ACC112 (cell line): ENCODE measurements around the gene KCNT2.

Source experiments
- H2AFZ ChIP-seq: fragments of 200-600 bp; sonication (generic); one replicate; pipeline ENCODE4 v1.6.0; 2017; ENCODE audit warnings: antibody characterized with exemption, low read length; ENCODE audit not compliant: unreplicated experiment
- H3K27ac ChIP-seq: fragments of 200-600 bp; sonication (generic); 2 replicates; pipeline ENCODE4 v1.5.1; 2014; ENCODE audit warnings: low read depth, mild to moderate bottlenecking, antibody characterized with exemption, low read length, moderate library complexity
- H3K27me3 ChIP-seq: fragments of 200-600 bp; sonication (generic); 2 replicates; pipeline ENCODE4 v1.6.1; 2014; ENCODE audit warnings: mild to moderate bottlenecking, antibody characterized with exemption, low read length, moderate library complexity, mixed read lengths; ENCODE audit not compliant: insufficient read depth
- H3K36me3 ChIP-seq: fragments of 200-600 bp; sonication (generic); 2 replicates; pipeline ENCODE4 v1.6.1; 2016; ENCODE audit warnings: mild to moderate bottlenecking, antibody characterized with exemption, low read length, moderate library complexity, mixed read lengths; ENCODE audit not compliant: insufficient read depth
- H3K4me1 ChIP-seq: fragments of 200-600 bp; sonication (generic); one replicate; pipeline ENCODE4 v1.6.1; 2016; ENCODE audit warnings: low read length, mixed read lengths; ENCODE audit not compliant: insufficient read depth, unreplicated experiment, control insufficient read depth
- H3K4me3 ChIP-seq: fragments of 200-600 bp; sonication (generic); 2 replicates; pipeline ENCODE4 v1.5.1; 2014; ENCODE audit warnings: mild to moderate bottlenecking, low read depth, low read length
- H3K79me2 ChIP-seq: fragments of 200-600 bp; sonication (generic); one replicate; pipeline ENCODE4 v1.6.0; 2016; ENCODE audit warnings: low read length; ENCODE audit not compliant: control insufficient read depth, unreplicated experiment, insufficient read depth

Gene KCNT2

GRCh38 chr1:196214866-196215265, 393.4 kb downstream of the KCNT2 start:
- H3K4me1 ChIP-seq, result no peaks in the 10 kb centered on the region
- H3K4me3 ChIP-seq, result no peak overlapping the region
- H2AFZ ChIP-seq, result no peak overlapping the region
- H3K27me3 ChIP-seq, result no peaks in the 10 kb centered on the region
- H3K36me3 ChIP-seq, result no peaks in the 10 kb centered on the region
- no peak overlapping the region for H3K27ac ChIP-seq
- no peaks in the 10 kb centered on the region for H3K79me2 ChIP-seq

GRCh38 chr1:196209983-196210382, 398.3 kb downstream of the KCNT2 start:
- H3K27me3 ChIP-seq, result no peaks in the 10 kb centered on the region
- H2AFZ ChIP-seq, result no peak overlapping the region
- no peak overlapping the region for H3K4me3 ChIP-seq
- no peaks in the 10 kb centered on the region for H3K79me2 ChIP-seq
- H3K27ac ChIP-seq, result no peak overlapping the region
- no peaks in the 10 kb centered on the region for H3K4me1 ChIP-seq
- H3K36me3 ChIP-seq, result no peaks in the 10 kb centered on the region

GRCh38 chr1:196209265-196209664, 399.0 kb downstream of the KCNT2 start:
- H2AFZ ChIP-seq, result no peak overlapping the region
- H3K27me3 ChIP-seq, result no peaks in the 10 kb centered on the region
- no peaks in the 10 kb centered on the region for H3K79me2 ChIP-seq
- H3K36me3 ChIP-seq, result no peaks in the 10 kb centered on the region
- H3K4me1 ChIP-seq, result no peaks in the 10 kb centered on the region
- H3K27ac ChIP-seq, result no peak overlapping the region
- no peak overlapping the region for H3K4me3 ChIP-seq

GRCh38 chr1:196207612-196208217, 400.5 kb downstream of the KCNT2 start:
- Histone ChIP-seq H3K27me3 (no peaks in the 10 kb centered on the region), H2AFZ (no peak overlapping the region), H3K4me1 (no peaks in the 10 kb centered on the region), H3K36me3 (no peaks in the 10 kb centered on the region), H3K4me3 (no peak overlapping the region), H3K27ac (no peak overlapping the region), H3K79me2 (no peaks in the 10 kb centered on the region)

- no peak overlapping the region for H3K4me3 ChIP-seq
- H3K36me3 ChIP-seq, result no peaks in the 10 kb centered on the region
- H3K79me2 ChIP-seq, result no peaks in the 10 kb centered on the region
- no peak overlapping the region for H2AFZ ChIP-seq
- H3K27me3 ChIP-seq, result no peaks in the 10 kb centered on the region
- H3K27ac ChIP-seq, result no peak overlapping the region
- H3K4me1 ChIP-seq, result no peaks in the 10 kb centered on the region
These were observed 402.4 kb downstream of the KCNT2 start for GRCh38 chr1:196205882-196206281.

- H3K27me3 ChIP-seq, result no peaks in the 10 kb centered on the region
- H3K4me1 ChIP-seq, result peaks cover 5% of the 10 kb centered on the region
- H2AFZ ChIP-seq, result no peak overlapping the region
- H3K27ac ChIP-seq, result no peak overlapping the region
- no peaks in the 10 kb centered on the region for H3K36me3 ChIP-seq
- no peak overlapping the region for H3K4me3 ChIP-seq
- H3K79me2 ChIP-seq, result no peaks in the 10 kb centered on the region
These were observed 411.8 kb downstream of the KCNT2 start for GRCh38 chr1:196196486-196196885.

GRCh38 chr1:196193896-196194559, 414.2 kb downstream of the KCNT2 start:
- Histone ChIP-seq H3K79me2 (no peaks in the 10 kb centered on the region), H3K27me3 (no peaks in the 10 kb centered on the region), H3K4me1 (peaks cover 5% of the 10 kb centered on the region), H3K36me3 (no peaks in the 10 kb centered on the region), H3K4me3 (no peak overlapping the region), H2AFZ (no peak overlapping the region), H3K27ac (no peak overlapping the region)

- no peaks in the 10 kb centered on the region for H3K36me3 ChIP-seq
- no peaks in the 10 kb centered on the region for H3K27me3 ChIP-seq
- H2AFZ ChIP-seq, result no peak overlapping the region
- H3K4me3 ChIP-seq, result no peak overlapping the region
- no peak overlapping the region for H3K27ac ChIP-seq
- H3K79me2 ChIP-seq, result no peaks in the 10 kb centered on the region
- peaks cover 17% of the 10 kb centered on the region for H3K4me1 ChIP-seq
These were observed 424.3 kb downstream of the KCNT2 start for GRCh38 chr1:196183941-196184340.

- H2AFZ ChIP-seq, result no peak overlapping the region
- no peak overlapping the region for H3K4me3 ChIP-seq
- peak overlapping the region; percentile 73 for H3K27ac ChIP-seq
- no peaks in the 10 kb centered on the region for H3K27me3 ChIP-seq
- H3K4me1 ChIP-seq, result peaks cover 17% of the 10 kb centered on the region
- no peaks in the 10 kb centered on the region for H3K36me3 ChIP-seq
- H3K79me2 ChIP-seq, result no peaks in the 10 kb centered on the region
These were observed 426.7 kb downstream of the KCNT2 start for GRCh38 chr1:196181594-196181878.

- Histone ChIP-seq H3K4me3 (no peak overlapping the region; the same call in 1 of the 2 replicates), H3K27me3 (no peaks in the 10 kb centered on the region), H3K4me1 (peaks cover 17% of the 10 kb centered on the region), H3K36me3 (no peaks in the 10 kb centered on the region), H3K27ac (peak overlapping the region; percentile 73), H3K79me2 (no peaks in the 10 kb centered on the region), H2AFZ (peak overlapping the region; percentile 3)
These were observed 427.2 kb downstream of the KCNT2 start for GRCh38 chr1:196180847-196181593.
